Frontal cortex (tissue), 4 donors: Measurements from ENCODE around the gene CAMK1D. TPM values are rescaled to one million over a fixed set of nuclear protein-coding genes. Genes with fewer than 3 reads are reported as not detected.
"Not testable (repeated sequence)": the region's sequence is repeated elsewhere in the genome, so short reads cannot be mapped to it uniquely, and the experiment has no call there.

Experiments used
- DNase-seq, 2 donors: peaks; one replicate each; pipeline ENCODE4 v3.0.0; 2012; ENCODE audit warnings: low spot score in 2 of 2
- FAIRE-seq: peaks from 2 replicates; lab custom pipeline; 2012; peaks lifted over from hg19 to GRCh38; lab: Jason Lieb, UNC
- total RNA-seq: library from RNA; depleted of rRNA; stranded (reverse); fragments of >200 nt; gene quantifications from one replicate; pipeline ENCODE4 v1.2.3, GENCODE V29; 2014
- donor health status: control.
- donor health status: control.
- donor health status: control.

Gene CAMK1D
- total RNA-seq, 1 donor from 2014 or later: 19.2 TPM

- FAIRE-seq (no peak), DNase-seq (no peak)
These were observed 489.0 kb downstream of the CAMK1D start for GRCh38 chr10:12838366-12838765.

- FAIRE-seq: no peak
- DNase-seq: no peak
These were observed 489.9 kb downstream of the CAMK1D start for GRCh38 chr10:12838995-12839927.

- FAIRE-seq (no peak), DNase-seq (no peak)
These were observed 490.7 kb downstream of the CAMK1D start for GRCh38 chr10:12839941-12840611.

DNA sequence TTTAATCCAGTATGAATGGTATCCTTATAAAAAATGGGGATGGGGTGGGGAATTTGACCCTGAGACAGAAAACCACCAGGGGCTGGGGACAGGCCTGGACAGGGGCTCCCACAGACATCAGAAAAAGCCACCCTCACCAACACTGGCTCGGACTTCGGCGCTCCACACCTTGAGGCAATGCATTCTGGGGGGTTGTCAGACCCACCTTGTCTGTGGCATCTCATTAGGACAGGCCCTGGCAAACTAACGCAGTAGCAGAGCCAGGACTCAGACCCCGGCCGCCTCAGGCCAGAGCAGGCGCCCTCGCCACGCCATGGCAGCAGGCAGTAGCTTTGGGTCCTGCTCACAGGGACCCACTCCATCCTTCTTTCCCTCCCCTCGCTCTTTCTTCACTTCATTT lies 492.1 kb downstream of the CAMK1D start:
- FAIRE-seq (no peak), DNase-seq (no peak)

DNA sequence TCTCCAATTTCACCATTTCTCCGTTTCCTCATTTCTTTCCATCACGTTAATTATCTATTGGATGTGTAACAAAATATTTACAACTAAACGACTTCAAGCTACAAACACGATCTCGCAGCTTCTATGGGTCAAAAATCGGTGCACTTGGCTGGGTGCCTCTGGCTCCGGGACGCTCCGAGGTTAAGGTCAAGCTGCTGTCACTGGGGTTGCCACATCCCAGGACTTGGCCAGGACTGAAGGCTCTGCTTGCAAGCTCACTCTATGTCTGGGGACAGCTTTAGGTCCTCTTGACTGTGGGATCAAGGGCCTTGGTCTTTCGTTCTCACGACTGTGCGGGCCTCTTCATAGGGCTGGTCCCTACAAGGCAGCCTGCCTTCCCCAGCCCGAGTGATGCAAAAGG lies 492.5 kb downstream of the CAMK1D start:
- DNase-seq: no peak
- FAIRE-seq: no peak

GRCh38 chr10:12842310-12842709 lies 493.0 kb downstream of the CAMK1D start:
- no peak for FAIRE-seq
- DNase-seq: no peak

- DNase-seq (no peak), FAIRE-seq (no peak)
These were observed 494.1 kb downstream of the CAMK1D start for GRCh38 chr10:12843296-12843945.

- FAIRE-seq (no peak), DNase-seq (peak in 1 of 2 donors; percentile 54)
These were observed 495.6 kb downstream of the CAMK1D start for GRCh38 chr10:12844811-12845483.

GRCh38 chr10:12846718-12847117 lies 497.4 kb downstream of the CAMK1D start:
- DNase-seq (no peak), FAIRE-seq (no peak)

DNA sequence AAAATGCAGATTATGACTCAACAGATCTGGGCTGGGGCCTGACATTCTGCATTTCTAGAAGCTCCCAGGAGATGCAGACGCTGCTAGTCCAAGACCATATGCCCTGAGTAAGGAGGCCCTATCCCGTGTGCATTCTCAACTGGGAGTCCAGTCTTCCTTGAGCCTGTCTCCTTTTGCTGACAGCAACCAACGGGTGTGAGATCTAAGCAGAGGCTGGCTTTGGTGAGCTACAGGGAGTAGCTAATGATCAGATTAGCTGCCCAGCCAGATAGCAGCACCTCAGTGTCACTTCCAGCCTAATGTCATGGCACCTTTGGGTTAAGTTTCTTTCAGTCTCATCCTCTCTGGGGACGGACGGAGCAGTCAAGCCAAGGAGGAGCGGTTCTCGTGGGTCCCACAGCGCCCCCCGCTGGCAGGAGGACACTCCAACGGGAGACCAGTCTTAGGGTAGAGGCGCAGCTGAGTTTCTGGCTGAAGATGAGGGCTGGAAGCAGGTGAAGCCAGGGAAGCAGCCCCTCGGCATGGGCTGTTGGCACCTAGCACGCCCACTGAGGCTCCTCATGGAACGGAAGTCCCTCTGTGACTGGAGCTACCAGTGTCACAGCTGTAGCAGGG lies 498.1 kb downstream of the CAMK1D start:
- FAIRE-seq (no peak), DNase-seq (no peak)

DNA sequence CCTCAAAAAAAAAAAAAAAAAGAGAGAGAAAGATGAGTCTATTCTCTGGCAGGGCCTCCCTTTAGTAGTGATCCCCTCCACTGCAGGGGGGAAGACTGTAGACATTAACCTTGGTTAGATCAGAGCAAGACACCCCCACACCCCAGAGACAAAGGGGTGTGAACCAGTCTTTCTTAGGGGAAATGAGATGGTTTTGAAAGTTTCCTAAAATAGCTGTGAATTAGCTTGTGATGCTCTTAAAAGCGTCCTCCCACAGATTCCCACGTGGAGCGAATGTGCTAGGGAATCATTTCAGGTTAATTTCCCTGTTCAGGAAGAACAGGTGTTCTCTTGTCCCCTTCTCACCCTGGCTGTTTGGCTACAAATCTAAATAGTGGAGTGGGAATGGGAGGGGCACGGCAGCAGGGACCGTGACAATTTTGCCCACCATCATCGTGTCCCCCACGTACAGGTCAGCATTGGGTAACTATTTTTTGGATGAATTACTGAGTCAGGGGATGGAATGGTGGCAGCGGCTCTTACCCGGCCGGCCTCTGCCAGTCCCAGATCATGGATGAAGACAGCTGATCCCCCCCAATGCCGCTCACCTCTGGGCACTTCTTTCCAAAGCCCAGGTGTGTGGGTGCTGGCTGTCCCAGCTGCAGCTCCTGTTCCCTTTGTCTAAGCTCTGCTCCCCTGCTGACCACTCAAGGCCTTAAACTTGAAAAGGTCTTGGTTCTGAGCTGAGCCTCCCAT lies 499.3 kb downstream of the CAMK1D start:
- FAIRE-seq (no peak), DNase-seq (no peak)

DNA sequence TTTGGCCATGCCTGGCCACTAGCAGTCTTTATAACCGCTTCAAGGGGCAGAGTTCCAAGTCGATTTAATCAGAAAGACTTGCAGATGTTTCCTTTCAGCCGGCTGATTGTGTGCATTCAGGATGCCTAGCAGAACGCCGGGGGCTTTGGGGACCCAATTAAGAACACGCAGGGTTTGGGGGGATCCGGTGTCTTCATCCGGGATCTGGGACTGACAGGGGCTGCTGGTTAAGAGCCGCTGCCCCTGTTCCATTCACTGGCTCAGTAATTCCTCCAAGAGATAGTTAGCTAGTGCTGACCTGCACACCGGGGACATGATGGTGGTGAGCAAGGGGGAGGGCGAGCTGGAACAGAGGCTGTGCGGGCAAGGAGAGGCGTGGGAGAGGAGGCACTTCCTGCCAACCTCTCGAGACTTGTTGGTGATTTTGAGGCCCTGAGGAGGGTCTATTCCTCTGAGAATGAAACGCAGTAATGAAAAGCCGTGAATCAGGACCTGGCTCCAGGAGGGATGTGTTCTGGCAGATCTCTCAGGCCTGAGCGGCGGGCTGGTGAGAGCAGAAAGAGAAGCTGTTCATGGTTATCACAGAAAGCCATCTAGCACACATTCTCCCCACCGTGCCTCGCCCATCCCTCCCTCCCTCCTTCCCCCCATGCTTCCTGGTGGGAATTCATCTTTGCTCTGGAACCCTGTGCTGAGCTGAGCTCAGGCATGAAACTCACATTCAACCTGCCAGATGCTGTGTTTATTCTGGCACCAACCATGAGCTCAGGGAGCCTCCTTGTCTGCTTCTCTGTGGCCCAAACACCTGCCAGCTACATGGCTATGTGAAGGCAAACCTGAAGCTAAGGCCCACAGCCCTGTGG lies 500.2 kb downstream of the CAMK1D start:
- no peak for FAIRE-seq

DNA sequence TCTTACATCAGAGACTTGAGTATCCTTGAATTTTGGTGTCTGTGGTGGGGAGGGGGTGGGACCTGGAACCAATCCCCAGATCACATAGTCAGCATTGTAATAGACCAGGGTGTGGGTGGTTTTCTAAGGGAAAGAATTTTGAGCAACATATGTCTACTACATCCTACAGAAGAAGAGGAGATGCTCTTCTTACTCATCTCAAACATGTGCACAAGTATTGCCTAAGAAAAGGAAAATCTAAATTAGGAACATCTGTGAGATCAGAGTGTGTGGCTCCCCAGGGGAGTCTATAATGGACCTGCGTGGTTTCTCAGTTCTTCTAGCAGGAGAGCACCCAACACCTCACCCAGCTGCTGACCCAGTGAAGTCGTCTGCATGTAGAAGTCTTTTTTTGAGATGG lies 503.3 kb downstream of the CAMK1D start:
- no peak for FAIRE-seq

More for the DNA sequence above, 500.2 kb downstream of the CAMK1D start:
- no peak for DNase-seq

GRCh38 chr10:12854988-12855387 lies 505.6 kb downstream of the CAMK1D start:
- no peak for DNase-seq

More for the DNA sequence above, 503.3 kb downstream of the CAMK1D start:
- no peak for DNase-seq

GRCh38 chr10:12862459-12862858 lies 513.1 kb downstream of the CAMK1D start:
- no peak for DNase-seq
- FAIRE-seq: no peak

More at GRCh38 chr10:12854988-12855387, 505.6 kb downstream of the CAMK1D start:
- no peak for FAIRE-seq

DNA sequence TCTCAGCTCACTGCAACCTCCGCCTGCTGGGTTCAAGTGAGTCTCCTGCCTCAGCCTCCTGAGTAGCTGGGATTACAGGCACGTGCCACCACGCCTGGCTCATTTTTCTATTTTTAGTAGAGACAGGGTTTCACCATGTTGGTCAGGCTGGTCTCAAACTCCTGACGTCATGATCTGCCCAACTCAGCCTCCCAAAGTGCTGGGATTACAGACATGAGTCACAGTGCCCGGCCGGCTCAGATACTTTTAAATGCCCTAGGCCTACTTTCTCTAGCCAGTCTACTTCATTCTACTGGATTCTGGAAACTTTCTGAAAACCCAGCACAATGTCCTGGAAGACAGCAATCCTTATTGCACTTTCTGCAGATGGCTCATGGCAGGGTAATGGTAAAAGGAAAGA lies 516.2 kb downstream of the CAMK1D start:
- not testable (repeated sequence) for FAIRE-seq, DNase-seq

DNA sequence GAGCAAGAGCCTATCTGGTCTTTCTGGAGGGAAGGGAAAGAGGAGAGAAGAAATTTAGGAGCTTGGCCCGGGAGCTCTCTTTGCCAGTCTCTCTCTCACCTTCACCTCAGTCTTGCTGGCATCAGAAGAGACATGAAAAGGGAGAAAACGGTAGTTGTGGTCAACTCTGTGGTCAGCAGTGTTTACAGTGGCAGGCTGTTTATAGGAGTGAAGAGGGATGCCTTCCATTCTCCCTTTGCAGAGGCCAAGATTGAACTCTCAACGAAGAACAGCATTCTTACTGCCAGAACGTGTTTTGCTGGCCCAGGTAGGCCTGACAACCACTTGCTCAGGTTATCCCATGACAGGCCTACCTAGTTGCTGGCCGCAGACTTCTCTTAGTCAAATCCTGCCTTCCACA lies 518.9 kb downstream of the CAMK1D start:
- DNase-seq (no peak), FAIRE-seq (no peak)

DNA sequence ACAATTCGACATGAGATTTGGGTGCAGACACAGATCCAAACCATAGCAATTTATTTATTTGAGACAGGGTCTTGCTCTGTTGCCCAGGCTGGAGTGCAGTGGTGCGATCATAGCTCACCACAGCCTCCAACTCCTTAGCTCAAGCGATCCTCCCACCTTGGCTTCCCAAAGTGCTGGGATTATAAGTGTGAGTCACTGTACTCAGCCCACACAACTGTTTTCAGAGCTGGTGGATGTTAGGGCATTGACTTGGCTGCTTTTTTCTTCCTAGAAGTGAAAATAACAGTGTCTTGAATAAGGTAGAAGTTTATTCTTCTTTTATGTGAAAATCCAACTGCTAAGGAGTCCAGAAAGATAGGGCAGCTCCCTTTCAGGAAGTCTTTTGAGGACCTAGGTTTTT lies 520.1 kb downstream of the CAMK1D start:
- FAIRE-seq (no peak), DNase-seq (no peak)
